Amniotic stem cell (primary cell): ENCODE measurements around the gene FADS3.
A peak's percentile ranks its signal among the peaks of the same experiment; 100 is the strongest.

Experiments used
- DNase-seq: peaks from one replicate; lab custom pipeline; 2025; lab: John Stamatoyannopoulos, UW

FADS3 gene

DNA sequence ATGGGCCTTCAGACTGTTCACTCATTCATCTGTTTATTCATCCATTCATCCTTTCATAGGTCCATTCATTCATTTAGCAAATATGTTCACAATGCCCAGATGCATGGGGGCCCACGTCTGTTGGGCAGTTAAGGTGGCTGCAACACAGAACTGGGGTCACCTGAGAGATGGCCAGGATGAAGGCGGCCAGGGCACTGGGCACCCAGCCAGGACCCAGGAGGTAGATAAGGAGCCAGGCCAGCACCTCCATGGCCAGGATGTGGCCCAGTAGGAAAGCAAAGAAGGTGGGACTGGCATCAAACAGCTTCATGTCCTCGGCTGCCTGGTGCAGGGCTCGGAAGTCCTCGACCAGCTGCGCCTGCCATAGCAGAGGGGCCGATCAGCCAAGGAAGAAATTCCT, 12.2 kb downstream of the FADS3 start:
- DNase-seq = no peak

DNA sequence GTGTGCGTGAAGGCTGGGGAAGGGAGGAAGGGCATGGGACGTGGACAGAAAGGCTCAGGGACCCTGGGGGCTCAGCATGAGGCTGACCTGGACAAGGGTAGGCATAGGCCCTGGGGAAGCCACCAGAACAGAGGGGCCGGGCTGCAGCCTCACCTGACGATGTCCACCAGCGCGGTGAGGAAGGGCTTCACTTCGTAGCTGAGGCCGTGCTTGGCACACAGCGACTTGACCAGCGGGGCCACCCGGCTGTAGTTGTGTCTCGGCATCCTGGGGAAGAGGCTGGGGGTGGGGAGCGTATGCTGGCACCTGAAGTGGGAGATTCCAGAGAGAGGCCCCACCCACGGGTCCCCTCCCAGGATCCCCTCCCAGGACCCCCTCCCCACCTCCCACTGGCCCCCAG, 15.6 kb downstream of the FADS3 start:
- no peak for DNase-seq

DNA sequence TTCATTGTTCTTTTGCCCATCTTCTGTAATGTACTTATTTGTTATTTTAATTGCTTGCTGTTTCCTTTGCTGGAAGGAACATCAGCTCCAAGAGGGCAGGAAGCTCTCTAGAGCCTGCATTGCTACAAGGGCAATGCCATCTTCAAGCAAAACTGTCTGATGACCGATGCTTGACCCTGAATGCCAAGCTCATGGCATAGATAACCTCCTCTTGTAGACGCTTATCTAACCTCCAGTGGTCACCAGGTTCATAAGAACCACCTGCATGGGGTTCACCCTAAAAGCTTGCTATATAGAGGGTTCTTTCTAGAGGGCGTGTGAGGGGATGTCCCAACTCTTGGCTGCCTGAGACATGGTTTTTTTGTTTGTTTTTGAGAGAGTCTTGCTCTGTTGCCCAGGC, 16.5 kb downstream of the FADS3 start:
- DNase-seq = no peak

DNA sequence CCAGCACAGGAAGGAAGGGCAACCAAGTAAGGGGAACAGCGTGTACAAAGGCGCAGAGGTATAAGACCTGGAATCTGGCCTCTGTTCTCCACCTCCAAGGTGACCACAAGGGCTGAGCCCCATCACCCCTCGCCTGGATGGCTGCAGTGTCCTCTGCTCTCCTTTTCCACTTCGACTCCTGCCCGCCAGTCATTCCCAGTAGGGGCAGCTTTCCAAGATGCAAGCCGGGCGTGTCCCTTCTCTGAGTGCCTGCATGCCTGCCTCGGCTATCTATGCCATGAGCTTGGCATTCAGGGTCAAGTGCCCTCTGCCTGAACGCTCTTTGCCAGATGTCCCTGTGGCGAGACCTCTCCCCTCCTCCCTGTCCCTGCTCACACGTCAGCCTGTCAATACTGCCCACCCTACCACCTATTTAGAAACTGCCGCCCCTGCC, 17.0 kb downstream of the FADS3 start:
- DNase-seq = no peak

DNA sequence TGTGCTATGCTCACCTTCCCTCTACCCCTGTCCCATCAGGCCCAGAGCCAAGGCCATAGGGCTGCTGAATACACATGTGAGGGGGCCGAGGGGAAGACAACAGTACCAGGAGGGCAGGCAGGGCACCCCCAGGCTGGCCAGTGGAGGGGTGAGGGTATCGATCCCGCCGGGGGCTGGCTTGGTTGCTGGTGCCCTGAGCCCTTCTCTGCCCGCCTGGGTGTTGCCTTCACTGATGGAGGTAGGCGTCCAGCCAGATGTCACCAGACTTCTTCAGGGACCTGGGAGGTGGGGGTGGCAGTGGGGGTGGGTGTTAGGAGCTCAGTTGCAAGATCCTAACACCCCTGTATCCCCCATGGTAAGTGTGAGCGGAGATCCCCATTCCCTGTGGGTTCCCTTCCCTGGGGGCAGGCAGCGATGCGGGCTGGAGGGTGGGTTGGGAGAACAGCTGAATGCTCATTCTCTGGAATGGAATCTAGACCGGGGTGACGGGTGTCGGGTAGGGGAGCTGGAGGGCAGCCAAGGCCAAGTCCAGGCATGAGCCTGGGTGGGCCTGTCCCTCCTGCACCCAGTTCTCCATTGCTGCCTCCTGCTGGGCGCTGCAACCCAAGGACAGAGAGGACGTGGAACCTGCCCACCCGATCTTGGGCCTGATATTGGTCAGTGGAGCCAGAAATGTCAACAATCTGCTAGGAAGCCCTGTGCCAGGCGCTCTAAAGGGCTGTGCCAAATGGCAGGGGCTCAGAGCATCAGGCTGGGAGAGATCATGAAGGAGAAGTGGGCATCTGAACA, 17.6 kb downstream of the FADS3 start:
- no peak for DNase-seq

DNA sequence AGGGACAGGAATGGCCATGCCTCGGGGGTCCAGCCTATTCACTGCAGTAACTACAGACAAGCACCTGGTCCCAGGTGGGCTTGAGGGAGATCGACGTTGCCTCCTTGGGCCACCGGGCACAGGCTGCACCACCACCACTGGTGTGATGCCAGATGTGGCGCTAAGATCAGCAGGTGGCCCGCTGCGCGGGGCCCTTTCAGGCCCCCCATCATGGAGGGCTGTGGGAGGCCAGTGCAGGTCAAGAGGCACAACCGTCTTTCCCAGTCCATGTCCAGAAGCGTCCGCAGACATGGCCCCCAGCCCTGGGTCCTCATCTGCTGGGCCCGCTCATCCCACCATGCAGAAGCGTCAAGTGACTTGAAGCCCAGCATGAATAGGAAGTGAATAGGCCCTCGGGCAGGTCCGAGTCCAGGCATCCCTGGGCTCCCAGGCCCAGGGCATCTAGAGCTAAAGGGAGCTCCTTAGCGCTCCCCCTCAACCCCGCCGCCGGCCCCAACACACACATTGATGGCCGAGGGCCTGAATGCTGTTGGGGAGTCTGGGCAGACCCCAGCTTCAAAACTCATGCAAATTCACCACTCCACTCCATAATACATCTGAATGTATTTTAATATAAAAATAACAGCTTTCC, 18.3 kb downstream of the FADS3 start:
- DNase-seq = no peak

DNA sequence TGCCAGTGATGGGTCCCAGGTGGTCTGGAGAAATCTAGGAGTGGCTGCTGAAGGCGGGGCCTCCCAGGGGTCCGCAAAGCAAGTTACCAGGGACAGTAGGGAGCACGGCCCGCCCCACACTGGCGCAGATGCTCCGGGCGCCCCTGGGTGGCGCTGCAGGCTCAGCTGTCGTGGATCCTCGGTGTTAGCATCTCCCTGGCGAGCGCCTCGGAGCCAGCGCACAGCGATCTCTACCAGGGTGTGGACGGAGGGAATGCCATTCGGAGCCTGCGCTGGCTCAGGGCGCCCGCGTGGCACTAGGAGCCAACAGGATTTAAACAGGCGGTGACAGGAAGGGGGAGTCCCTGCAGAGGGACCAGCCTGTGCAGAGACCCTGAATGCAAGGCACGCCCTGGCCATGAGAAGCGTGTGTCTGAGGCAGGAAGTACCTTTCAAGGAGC, 20.2 kb downstream of the FADS3 start:
- DNase-seq = peak; percentile 64

DNA sequence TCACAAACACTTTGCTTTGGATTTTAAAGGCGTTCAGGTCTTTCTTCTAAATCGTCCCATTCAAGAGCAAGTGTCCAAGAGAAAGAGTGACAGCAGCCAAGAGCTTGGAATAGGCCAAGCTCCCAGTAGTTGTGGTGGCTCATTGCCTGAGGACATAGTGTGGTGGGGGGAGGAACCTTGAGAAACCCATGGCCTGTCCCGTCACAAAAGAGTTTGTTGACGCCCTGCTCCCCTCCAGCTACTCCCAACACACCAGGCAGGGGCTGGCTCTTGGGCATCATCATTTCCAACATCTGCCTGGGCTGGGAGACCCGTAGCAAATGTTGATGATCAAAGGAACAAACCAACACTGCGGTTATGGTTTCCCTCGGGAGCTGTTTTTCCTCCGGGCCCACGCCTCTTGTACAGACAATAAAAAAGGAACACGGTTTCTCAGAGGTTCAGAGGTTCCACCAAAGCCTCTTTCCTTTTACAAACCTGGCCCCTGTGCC, 20.8 kb downstream of the FADS3 start:
- DNase-seq = no peak

DNA sequence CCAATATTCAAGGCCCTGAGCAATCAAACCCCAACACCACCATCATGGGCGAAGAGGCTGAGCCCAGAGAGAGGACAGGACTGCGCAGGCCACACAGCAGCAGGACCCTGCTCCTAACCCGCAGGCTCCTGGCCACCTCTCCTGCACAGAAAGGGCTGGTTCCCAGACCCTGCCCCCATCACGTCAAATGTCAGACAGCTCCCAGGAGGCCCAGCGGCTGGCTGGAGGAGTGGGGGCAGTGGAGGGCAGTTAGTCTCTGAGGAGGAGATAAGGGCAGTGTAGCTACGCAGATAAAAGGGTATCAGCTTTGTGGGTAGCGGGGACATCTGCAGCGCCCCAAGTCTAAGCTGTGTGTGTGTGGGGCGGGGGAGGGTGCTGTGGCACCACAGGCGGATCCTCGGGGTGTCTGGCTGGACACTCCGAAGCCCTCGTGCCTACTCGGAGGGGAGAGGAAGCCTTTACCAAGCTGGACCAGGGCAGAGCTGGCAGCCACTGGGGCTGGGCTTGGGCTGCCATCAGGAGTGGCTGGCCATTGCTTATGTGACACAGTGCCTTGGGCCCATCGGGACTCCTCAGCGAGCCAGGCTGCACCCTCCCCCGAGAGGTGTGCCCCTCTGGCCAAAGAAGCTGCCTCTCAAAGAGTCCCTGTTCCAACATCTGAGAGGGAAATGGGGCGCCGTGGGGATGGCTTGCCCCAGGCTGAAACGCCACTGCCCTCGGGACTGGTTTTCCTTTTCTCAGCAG, 21.5 kb downstream of the FADS3 start:
- no peak for DNase-seq

DNA sequence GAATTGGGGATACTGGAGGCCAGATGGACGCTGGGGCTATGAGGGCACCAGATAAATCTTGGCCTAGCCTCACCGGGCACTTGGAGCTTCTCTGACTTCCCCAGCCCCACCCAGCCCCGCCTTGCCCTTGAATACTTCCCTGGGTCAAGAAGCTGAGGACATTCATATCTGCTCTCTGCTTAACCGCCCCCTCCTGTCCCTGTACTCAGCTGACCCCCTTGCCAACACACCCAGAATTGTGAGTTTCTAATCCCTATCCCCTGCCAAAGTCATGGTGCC, 22.0 kb downstream of the FADS3 start:
- no peak for DNase-seq

DNA sequence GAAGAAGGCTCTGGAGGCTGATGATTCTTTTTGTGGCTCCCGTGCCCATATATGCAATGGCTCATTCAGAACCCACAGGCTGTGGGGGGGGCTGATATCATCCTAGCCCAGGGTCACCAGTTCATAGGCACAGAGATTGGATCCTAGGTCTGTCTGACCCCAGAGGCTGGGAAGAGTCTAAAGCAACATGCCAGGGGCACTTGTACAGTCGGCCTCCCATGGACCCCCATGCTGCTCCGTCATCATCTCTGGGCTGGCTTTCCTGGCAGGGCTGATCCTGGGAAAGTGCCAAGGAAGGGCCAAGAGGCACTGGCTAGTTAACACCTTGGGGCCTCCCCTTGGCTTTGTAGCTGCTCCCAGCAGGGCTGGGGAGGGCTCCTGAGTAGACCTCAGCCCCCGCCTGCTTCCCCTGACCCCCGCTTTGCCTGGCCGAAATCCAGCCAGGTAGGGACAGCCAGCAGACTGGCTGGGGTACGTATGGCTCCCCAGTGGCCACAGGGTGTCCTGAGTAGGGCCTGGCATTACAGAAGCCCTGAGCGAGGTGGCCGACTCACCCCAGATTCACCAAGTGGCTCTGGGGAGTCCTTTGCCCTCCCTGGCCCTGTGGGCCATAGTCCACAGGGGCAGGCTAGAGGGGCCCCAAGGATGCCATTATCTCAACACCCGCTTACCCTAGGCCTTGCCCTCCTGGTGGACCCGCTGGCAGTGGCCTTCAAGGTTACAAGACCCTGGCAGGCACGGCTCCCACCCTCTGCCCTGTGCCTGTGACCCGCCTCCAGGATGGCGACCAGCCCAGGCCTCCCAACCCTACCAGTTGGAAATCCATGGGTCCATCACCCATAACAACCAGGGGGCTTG, 22.5 kb downstream of the FADS3 start:
- DNase-seq = no peak

DNA sequence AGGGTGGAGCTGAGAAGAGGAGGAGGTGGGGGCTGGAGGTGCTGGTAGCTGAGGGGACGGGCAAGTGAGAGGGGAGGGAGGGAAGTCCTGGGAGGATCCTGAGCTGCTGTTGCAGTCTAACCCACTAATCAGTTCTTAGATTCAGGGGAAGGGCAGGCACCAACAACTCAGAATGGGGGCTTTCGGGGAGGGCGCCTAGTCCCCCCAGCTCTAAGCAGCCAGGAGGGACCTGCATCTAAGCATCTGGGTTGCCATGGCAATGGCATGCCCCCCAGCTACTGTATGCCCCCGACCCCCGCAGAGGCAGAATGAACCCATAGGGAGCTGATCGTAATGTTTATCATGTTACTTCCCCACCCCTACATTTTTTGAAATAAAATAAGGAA, 24.4 kb downstream of the FADS3 start:
- DNase-seq = no peak

DNA sequence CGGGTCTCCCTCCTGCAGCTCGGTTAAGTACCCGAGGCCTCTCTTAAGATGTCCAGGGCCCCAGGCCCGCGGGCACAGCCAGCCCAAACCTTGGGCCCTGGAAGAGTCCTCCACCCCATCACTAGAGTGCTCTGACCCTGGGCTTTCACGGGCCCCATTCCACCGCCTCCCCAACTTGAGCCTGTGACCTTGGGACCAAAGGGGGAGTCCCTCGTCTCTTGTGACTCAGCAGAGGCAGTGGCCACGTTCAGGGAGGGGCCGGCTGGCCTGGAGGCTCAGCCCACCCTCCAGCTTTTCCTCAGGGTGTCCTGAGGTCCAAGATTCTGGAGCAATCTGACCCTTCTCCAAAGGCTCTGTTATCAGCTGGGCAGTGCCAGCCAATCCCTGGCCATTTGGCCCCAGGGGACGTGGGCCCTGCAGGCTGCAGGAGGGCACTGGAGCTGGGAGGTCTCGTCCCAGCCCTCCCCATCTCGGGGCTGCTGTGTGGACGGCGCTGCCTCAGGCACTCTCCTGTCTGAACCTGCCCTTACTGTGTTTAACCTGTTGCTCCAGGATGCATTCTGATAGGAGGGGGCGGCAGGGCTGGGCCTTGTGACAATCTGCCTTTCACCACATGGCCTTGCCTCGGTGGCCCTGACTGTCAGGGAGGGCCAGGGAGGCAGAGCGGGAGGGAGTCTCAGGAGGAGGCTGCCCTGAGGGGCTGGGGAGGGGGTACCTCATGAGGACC, 25.0 kb downstream of the FADS3 start:
- DNase-seq = no peak

DNA sequence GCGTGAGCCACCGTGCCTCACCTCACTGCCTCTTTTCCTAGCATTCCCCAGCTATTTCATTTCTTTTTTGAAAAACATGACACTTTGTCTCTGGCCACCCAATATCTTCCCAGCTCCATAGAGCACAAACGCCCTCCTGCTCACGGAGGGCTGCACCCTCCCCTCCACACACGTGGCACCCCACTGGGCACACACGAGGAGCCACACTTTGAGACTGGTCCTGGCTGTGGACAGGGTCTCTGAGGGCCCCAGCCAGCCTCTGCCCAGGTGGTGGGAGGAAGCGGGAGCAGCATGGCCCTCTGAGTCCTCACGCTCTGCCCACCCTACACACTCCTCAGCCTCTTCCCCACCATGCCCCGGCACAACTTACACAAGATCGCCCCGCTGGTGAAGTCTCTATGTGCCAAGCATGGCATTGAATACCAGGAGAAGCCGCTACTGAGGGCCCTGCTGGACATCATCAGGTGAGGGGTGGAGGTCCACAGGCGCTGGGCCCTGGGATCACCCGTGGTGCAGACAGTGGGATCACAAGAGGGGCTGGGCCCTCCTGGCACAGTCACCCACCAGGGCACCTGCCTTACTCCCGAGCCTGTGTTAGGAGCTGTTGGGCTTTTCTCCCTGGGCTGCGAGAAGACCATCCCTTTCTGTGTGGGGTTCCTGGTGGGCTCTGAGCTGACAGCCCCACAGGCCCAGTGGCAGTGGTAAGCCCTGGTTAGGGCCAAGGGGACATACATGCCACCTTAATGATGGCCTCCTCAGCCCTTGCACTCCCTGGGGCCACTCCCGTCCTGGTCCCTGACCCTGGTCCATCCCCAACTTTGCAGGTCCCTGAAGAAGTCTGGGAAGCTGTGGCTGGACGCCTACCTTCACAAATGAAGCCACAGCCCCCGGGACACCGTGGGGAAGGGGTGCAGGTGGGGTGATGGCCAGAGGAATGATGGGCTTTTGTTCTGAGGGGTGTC, 26.2 kb downstream of the FADS3 start:
- no peak for DNase-seq

DNA sequence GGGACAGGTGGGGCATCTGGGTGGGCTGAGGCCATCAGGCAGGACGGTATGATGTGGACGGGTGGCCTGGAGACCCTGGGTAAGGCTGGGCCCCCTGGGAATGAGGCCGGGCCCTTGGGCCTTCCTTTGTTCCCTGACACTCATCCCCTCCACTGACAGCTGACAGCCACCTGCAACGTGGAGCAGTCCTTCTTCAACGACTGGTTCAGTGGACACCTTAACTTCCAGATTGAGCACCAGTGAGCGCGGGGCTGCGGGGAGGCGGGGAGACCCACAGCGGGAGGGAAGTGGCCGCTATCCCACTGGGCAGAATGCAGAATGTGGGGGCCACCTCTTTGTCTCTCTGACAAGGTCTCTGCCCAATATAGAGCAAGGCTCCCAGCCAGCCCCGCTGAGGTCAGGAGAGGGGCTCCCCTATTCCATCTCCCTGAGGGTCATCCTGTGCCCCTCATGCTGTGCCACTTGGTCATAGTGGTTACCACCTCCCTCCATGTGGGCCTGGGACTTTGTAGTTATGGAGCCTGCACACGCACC, 27.7 kb downstream of the FADS3 start:
- DNase-seq = no peak

DNA sequence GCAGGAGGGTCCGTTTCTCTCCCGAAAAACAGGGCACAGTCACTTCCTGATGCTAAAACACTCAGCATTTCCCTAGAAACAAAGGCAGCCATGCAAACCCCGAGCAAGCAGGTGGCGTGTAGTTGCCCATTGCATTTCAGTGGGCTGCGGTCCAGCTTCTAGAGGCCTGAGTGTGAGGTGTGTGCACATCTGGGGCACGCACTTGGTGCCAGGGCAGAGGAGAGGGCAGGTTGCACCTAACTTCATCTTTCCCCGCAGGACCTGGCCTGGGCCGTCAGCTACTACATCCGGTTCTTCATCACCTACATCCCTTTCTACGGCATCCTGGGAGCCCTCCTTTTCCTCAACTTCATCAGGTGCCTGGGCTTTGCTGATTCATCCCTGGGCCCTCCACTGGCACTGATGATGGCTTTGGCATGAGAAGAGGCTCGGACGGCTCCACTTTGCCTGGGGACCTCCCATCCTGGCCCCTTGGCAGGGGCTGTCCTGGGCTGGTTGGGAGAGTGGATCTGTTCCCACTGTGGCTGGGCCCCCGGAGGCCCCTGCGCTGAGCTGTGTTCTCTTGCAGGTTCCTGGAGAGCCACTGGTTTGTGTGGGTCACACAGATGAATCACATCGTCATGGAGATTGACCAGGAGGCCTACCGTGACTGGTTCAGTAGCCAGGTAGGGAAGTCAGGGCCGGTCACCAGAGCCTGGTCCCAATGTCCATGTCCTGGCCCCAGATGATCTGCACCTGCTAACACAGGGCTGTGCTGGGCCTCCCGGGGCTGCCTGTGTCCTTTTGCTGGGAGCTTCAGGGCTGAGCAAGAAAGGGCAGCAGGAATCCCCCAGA, 28.4 kb downstream of the FADS3 start:
- DNase-seq = no peak

DNA sequence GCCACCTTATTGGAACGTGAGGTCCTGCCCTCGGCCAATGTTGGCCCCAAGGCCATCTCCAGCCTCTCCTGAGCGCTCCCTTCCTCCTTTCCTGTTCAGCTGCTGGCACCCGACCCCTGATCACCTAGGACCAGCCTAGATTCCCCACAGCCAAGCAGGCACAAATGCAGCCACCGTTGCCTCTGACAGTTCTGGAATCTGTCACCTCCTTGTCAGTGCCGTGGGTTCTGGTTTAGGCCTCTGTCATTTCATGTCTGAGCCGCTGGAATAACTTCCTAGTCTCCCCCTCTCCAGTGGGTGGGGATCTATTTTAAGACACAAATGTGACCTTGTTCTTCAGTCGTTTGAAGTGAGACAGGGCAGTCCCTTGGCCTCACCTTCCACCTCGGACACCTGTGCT, 29.7 kb downstream of the FADS3 start:
- no peak for DNase-seq

DNA sequence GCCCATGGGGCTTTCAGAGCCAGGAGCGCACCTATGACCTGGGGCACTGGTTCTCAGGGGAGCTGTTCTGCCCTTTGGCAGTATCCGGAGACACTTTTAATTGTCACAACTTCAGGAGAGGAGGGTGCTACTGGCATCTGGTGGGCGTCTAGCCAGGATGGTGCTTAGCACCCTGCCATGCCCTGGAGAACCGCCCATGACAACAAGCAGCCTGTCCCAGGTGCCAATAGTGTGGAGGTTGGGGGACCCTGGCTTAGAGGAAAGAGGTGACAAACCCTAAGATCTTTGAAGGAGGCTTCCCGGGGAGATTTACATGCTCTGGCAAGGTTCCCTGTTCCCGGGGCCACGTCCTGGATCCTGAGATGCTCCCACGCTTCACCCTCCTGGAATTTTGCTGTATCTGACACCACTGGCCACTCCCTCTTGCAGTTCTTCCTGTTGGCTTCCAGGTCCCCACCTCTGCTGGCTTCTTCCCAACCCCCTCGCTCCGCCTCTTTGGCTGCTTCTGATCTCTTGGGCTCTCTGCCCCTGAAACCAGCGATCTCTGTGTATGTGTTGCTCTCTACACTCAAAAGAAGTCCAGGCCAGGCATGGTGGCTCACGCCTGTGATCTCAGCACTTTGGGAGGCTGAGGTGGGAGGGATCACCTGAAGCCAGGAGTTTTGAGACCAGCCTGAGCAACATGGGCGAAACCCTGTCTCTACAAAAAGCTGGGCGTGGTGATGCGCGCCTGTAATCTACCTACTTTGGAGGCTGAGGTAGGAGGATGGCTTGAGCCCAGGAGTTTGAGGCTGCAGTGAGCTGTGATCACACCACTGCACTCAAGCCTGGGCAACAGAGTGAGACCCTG, 31.1 kb downstream of the FADS3 start:
- no peak for DNase-seq
